ENCODE measurements around the gene C12orf76.
"Not testable (repeated sequence)": the region's sequence is repeated elsewhere in the genome, so short reads cannot be mapped to it uniquely, and the experiment has no call there.

The C12orf76 gene

DNA sequence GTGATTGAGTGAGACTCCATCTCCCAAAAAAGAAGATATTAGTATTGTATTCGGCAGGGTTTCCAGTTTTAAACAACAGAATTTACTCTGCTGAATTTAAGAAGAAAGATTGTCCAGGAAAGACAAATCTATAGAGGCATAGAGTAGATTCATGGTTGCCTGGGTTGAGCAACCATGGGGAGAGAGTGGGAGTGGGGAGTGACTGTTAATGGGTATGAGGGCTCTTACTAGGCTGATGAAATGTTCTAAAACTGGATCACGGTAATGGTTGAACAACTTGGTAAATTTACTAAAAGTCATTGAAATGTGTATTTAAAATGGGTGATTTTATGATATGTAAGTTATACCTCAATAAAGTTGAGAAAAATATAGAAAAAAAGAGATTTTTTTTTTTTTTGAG lies 13.9 kb upstream of the C12orf76 start:
- DNase-seq, result no peak

DNA sequence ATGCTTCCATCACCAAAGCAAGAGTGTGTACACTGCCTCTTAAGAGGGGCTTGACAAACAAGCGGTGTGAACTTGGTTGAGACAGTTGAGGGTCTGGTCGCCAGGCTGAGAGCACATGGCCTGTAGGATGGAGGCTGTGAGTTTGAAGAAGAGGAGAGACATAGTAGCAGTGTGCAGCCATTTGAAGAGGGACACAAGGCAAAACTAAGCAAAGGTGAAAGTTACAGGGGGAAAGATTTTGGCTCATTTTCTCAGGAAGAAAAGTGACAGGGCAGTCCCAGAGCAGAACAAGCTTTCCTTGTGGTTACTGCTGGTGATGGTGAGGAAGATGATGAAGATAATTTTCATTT lies 11.3 kb upstream of the C12orf76 start:
- DNase-seq, result no peak

DNA sequence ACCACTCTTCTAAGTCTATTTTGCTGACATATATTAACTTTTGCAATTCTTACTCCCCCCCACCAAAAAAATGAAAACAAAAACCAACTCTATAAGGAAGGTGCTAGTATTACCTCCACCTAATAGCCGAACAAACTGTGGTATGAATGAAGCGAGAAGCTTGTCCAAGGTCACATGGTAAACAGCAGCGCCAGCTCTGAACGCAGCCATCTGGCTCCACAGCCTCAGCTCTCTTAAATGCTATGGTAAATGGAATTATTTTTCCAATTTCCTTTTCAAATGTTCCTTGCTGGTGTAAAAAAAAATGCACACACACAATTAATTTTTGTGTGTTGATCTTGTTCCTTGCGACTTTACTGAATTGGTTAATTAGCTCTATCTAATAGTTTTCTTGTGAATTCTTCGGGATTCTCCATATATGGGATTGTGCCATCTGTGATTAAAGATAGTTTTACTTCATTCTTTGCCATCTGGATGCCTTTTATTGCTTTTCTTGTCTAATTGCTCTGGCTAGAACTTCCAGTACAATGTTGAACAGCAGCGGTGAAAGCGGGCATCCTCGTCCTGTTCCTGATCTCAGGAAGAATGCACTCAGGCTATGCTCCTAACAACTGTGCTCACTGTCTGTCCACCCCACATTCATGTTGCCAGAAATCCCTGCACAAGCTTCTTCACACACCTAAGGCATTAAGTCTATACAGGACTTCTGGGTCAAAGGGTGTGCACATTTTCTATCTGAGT lies 10.7 kb upstream of the C12orf76 start:
- DNase-seq, result no peak

DNA sequence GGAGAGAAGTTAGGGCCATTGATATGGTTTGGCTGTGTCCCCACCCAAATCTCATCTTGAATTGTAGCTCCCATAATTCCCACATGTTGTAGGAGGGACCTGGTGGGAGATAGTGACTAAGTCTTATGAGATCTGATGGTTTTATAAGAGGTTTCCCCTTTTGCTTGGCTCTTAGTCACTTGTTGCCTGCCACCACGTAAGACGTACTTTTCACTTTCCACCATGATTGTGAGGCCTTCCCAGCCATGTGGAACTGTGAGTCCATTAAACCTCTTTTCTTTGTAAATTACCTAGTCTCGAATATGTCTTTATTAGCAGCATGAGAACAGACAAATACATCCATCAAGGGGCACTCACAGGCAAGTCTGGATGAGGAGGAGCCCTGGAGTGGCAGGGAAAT lies 8.3 kb upstream of the C12orf76 start:
- DNase-seq, result not testable (repeated sequence)

DNA sequence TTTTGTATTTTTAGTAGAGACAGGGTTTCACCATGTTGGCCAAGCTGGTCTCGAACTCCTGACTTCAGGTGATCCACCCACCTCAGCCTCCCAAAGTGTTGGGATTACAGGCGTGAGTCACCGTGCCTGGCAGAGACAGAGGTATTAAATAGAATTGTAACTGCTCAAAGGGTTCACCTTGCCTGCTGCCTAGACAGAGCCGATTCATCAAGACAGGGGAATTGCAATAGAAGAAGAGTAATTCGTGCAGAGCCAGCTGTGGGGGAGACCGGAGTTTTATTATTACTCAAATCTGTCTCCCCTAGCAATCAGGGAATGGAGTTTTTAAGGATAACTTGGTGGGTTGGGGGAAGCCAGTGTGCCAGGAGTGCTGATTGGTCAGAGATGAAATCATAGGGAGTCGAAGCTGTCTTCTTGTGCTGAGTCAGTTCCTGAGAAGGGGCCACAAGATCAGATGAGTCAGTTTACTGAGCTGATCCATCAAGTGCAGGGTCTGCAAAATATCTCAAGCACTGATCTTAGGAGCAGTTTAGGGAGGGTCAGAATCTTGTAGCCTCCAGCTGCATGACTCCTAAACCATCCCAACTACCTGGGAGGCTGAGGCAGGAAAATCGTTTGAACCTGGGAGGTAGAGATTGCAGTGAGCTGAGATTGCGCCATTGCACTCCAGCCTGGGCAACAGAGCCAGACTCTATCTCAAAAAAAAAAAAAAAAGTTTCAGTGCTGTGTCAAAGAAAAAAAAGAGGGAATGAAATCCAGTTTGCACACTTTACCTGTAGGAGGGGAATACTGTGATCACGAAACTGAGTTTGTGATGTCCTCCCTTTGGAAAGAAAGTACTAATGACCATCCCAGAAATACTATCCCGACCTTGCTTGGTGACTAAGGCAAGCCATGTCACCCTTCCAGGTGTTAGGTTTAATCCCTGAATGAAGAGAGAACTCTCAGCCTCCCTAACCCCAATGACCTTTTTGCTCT lies 7.3 kb upstream of the C12orf76 start:
- DNase-seq, result not testable (repeated sequence)

DNA sequence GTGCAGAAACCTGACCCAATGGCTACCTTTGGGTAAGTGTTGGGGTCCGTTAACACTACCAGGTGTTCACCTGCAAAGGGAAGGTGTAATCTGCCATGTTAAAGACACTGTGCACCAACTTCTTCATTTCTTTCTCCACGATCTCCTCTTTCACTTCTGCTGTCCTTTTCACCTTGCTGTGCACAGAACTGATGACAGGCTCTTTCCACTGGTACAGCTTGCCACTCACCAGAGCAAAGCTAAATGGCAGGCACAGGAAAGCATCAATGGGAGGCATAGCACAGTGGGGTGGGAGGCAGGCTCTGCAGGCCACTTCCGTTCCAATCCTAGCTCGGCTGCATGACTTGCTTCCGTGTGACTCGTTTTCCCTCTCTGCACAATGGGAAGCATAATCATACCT lies 2.6 kb upstream of the C12orf76 start:
- no peak for DNase-seq

DNA sequence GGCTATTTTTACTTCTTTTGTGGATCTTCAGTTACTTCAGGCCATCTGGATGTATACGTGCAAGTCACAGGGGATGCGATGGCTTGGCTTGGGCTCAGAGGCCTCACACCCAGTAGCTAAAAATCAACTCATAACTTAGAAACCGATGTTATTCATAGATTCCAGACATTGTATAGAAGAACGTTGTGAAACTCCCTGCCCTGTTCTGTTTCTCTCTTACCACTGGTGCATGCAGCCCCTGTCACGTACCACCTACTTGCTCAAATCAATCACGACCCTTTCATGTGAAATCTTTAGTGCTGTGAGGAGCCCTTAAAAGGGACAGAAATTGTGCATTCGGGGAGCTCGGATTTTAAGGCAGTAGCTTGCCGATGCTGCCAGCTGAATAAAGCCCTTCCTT lies 1.3 kb upstream of the C12orf76 start:
- not testable (repeated sequence) for DNase-seq

DNA sequence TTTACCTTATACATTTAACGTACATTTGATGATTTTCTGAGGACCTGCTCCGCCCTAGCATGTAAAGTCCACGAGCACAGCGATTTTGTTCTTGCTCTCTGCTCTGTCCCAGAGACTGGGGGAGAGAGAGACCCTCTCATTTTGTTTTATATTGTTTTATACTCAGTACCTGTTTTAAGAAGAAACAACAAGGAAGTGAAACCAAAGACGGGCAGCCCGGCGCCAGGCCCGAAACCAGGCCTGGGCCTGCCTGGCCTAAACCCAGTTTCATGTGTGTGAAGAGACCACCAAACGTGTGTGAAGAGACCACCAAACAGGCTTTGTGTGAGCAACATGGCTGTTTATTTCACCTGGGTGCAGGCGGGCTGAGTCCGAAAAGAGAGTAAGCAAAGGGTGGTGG lies 712 bp upstream of the C12orf76 start:
- not testable (repeated sequence) for DNase-seq

DNA sequence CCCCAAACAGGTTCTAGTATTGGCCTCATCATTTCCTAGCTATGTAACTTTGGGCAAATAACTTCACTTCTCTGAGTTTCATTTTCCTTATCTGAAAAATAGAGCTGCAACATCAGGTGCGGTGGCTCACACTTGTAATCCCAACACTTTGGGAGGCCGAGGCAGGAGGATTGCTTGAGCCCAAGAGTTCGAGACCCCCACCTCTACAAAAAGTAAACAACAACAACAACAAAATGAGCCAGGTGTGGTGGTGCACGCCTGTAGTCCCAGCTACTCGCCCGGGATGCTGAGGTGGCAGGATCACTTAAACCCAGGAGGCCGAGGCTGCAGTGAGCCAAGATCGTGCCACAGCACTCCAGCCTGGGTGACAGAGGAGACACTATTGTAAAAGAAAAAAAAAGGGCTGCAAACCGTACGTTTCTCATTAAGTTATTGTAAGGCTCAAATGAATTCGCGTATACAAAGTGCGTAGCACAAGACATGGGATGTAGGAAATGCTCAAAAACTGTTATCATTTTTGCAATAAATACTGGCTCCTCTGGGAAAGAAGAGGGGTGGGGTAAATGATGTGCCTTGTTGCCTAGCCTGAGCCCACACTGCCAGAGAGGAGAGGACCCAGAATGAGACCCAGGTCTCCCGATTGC lies 903 bp downstream of the C12orf76 start:
- DNase-seq, result no peak

DNA sequence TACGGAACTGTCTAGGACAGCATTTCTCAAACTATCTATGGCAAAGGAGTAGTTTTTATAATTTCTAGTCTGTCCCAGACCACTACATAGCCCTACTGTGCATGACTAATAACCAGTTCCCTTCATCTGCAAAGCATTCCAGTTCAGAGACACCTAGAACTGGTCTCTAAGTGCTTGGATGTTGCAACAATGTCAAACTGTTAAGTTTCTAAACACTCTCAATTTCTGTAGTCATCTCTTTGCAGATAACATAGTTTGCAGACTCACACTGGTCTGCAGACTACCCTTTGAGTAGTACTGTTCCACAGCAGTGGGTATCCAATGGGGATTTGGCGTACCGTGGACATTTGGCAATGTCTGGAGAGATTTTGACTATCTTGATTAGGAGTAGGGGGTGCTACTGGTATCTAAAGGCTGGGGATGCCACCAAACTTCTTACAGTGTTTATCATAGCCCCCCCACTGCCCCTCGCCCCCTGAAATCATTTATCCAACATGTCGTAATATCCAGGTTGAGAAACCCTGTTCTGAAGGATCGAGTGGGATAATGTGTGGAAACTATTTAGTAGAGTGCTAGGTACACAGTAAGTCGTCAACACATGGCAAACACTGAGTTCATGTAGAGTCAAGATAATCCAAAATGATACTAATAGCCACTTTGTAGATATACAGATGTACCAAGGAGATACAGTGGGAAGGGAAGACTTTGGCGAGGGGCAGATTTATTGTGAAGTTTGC lies 1.7 kb downstream of the C12orf76 start:
- DNase-seq, result no peak

DNA sequence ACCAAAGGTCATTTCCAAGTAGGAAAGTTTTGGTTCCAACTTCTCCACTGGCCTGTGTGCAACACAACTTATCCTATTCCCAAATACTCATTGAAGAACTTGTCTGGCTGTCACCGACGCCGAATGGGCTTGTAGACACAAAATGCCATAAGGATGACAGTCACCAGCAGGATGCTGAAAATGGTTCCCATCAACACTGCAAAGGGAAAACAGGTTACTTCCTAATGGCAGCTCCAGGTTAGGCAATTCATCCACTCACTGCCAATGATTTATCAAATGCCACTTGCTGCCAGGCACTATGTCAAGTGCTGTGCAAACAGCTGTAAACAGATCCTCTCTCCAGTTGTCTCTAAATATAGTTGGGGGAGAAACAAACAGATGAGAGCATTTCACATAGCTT lies 6.1 kb downstream of the C12orf76 start:
- DNase-seq, result no peak

DNA sequence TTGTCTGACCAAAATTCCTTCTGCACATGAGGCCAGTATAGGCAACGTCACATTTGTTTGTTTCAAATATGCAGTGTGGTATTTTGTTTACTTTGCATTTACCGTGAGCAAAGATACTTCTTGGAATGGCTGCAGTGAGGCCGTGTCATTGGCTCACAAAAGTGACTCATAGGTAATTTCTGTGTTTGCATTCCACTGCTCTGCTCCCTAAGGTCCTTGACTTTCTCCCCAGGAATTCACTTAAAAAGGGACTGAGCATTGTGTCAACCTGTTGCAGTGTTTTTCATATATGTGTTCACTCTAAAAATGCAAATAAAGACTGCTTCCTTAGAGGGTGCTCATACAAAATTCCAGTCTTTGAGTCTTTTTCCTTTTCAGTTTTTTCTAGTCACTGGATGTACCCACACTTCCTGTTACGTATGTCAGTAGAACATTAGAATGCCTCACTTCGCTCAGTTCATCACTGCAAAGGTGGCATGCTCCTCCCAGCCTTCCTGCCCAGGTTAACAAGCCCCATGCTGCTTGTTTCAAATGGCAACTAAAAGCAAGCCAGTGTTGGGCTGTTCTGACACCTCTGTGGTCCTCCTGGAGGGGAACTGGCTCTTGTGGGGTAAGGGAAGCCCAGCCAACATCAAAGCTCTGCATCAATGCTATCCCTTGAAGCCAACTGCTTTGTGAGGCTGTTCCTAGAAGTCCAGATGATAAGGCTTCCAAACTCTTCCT lies 9.1 kb downstream of the C12orf76 start:
- no peak for DNase-seq

DNA sequence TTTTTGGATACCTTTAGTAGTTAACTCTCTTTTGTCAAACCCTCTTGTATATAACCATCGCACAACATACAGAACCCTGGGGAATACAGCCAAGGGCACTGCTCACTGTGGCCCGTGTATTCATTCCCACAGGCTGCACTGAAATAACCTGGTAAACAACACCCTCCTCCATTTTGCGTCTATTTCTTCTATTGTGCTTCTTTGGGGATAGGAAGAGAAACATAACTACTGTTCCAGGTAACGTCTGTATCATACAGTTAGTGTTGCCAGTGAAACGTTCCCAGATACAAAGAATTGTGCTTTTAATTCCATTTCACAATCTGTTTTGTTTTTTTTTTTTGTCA lies 9.6 kb downstream of the C12orf76 start:
- no peak for DNase-seq

DNA sequence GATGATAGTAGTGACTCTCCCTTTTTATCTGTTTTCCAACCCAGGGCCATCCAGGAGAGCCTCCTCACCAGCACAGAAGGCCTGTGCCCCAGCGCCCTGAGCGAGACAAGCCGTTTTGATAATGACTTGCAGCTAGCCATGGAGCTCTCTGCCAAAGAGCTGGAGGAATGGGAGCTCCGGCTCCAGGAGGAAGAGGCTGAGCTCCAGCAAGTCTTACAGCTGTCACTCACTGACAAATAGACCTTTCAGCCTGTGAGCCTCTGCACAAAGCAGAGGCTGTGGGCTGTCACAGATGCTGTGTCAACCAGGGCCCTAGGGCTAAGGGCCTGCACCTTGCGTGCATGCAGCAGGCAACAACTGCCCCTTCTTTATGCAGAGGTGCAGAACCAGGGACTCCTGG lies 11.0 kb downstream of the C12orf76 start:
- no peak for DNase-seq

DNA sequence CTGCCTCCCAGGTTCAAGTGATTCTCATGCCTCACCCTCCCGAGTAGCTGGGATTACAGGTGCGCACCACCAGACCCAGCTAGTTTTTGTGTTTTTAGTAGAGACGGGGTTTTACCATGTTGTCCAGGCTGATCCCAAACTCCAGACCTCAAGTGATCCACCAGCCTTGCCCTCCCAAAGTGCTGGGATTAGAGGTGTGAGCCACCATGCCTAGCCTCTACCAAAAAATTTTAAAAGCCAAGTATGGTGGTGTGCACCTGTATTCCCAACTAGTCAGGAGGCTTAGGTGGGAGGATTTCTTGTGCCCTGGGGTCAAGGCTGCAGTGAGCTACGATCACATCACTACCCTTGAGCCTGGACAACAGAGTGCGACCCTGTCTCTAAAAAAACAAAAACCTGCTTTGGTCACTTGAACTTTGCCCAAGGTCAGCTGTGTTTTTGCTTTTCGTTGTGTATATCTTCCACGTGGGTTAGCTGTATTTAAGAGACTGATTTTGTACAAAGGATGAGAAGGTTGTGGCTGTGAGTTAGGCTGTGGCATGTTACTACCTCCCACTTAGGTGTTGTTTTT lies 12.7 kb downstream of the C12orf76 start:
- DNase-seq, result no peak

DNA sequence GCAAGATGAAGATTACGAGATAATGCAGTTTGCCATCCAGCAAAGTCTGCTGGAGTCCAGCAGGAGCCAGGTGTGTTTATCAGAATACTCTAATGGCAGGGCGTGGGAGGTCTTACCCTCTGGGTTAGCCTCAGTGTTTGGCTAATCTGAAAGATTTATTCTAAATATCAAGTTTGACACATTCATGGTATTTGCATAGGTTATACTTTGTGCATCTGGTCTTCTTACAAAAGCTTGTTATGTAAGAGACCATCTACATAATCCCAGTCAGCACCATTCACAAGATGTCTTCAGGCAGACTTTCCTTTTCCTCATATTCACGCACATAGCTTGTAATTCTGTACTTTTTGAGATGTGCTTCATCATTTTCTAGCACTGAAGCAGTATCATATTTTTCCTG lies 14.4 kb downstream of the C12orf76 start:
- DNase-seq, result no peak

DNA sequence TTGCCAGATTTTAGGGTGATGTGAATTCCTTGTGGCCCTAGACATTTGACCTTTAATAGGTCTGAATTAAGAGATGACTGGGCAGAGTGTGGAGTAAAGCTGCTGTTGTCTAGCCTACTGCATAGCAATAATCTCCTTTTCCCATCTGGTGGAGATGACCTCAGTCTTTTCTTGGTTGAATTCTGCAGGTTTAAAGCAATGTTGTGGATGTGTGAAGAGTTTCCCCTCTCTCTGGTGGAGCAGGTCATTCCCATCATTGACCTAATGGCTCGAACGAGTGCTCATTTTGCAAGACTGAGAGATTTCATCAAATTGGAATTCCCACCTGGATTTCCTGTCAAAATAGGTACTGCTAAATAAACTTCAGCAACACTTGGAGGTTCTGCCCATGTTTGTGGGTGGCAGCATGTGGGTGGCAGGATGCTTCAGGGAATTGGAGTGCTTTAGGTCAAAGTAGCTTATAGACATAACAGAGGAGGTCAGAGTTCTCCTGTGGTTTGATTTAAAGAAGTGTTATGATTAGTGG lies 19.0 kb downstream of the C12orf76 start:
- no peak for DNase-seq

DNA sequence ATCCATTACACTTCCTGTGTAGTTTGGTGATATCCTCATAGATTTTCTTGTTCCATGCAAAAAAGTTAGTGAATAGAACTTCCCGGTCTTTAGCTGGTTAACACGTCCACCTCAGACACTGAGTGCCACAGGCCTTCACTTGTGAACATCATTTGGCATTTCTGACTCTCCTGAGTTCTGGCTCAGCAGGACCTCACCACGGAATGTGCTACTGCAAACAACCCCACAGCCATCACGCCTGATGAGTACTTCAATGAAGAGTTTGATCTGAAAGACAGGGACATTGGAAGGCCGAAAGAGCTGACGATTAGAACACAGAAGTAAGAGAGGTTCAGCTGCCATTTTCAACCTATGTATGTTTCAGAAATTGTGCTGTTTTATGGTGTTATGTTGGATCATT lies 20.0 kb downstream of the C12orf76 start:
- DNase-seq, result no peak

DNA sequence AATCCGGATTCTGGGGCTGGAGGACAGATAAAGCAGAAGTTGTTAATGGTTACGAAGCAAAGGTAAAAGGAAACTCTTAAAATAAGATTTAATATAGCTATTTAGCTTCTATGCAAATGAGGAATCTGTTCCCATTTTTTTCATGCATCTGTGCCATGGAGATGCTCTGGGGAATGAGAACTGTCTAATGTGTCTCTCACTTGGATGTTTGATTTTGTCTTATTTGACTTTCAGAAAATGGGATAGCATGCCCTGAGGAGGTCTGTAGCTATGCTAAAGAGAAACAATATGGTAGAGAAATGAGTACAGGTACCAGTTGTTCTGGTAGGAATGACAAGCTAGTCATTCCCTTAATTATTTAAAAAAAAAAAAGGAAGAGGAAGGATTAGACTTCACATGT lies 24.3 kb downstream of the C12orf76 start:
- no peak for DNase-seq

DNA sequence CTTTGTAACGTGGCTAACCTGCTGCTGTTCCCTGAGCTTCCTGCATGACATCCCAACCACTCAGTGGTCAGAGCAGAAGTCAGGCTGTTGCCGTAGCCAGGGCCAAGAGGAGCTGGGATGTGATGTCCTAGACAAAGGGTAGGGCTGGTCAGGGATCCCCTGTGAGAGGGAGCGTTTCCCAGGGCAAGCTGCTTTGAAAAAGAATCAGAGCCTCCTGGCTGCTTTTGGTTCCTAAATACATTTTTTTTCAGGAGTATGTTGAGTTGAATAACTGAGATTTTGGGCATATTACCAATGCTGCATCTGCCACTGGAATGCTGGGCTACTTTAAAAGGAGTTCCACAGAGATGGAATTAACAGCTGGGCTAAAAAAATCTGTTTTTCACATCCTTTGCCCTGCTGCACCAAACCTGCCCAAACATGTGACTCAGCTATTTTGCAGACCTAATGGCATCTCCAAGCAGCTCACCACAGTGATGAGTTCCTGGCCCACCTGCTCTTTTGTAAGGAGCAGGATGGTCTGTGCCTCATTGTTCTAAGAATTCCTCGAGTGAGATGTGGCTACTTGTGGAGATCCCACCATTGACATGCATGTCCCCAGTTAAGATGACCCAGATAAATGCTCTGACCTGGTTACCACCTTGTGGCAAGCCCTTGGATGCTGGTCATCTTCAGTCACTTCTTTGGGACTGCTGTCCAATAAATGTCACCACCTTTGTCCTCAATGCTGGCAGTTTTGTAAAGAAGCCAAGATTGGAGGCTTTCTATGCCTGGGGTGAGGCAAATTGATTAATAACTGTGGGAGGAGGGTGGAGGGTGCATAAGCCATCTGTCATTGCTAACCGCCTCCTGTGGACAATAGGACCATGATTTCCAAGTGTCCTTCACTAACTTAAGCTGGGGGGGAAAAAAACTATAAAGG lies 25.0 kb downstream of the C12orf76 start:
- no peak for DNase-seq

DNA sequence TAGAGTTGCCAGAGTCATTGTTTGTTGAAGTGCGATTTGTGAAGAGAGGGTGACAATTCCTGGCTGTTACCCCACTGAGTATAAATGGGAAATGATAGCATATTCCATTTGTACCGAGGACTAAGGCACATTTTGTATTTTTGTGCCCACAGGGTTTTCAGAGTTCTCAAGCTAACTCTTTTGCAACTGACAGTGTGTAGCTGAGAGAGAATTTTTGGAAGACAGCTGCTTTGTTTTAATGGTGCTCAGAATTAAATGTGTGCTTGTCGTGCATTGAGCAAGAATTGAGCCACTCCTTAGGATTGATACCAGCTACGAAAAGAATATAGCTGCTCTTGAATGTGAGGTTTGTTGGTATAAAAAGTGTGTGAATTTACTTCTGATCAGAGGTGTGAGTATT lies 27.4 kb downstream of the C12orf76 start:
- DNase-seq, result no peak
